Mesendoderm (in vitro differentiated cells): ENCODE data around the gene QRICH1.

ENCODE experiments used
- DNase-seq: peaks from one replicate; pipeline ENCODE4 v3.0.0; 2013
- H2AK5ac ChIP-seq: 2 replicates; pipeline ENCODE4 v1.6.1; 2013; ENCODE audit warnings: low read length, inconsistent platforms
- H2BK120ac ChIP-seq: 2 replicates; pipeline ENCODE4 v1.6.1; 2013; ENCODE audit warnings: low read depth, mild to moderate bottlenecking, low read length, moderate library complexity, mixed read lengths
- H2BK15ac ChIP-seq: replicated peaks from 2 replicates; pipeline ENCODE4 v1.6.1; 2013; ENCODE audit warnings: low read depth, mild to moderate bottlenecking, moderate library complexity
- H2BK5ac ChIP-seq: 2 replicates; pipeline ENCODE4 v1.6.1; 2013; ENCODE audit warnings: low read length, inconsistent platforms
- H3K18ac ChIP-seq: 2 replicates; pipeline ENCODE4 v1.6.1; 2013; ENCODE audit warnings: mild to moderate bottlenecking, low read length, mixed read lengths
- H3K23ac ChIP-seq: one replicate; pipeline ENCODE4 v1.6.1; 2013; ENCODE audit warnings: low read length
- H3K27ac ChIP-seq: 2 replicates; pipeline ENCODE4 v1.5.1; 2013; ENCODE audit warnings: low read depth, mild to moderate bottlenecking, inconsistent platforms, low read length, moderate library complexity
- H3K27me3 ChIP-seq: 2 replicates; pipeline ENCODE4 v1.6.1; 2013; ENCODE audit warnings: low read length, control low read depth, mild to moderate bottlenecking, inconsistent platforms; ENCODE audit not compliant: insufficient read depth, poor library complexity
- H3K36me3 ChIP-seq: 2 replicates; pipeline ENCODE4 v1.6.1; 2013; ENCODE audit warnings: low read length, inconsistent platforms; ENCODE audit not compliant: control insufficient read depth, insufficient read depth
- H3K4ac ChIP-seq: one replicate; pipeline ENCODE4 v1.6.1; 2013; ENCODE audit warnings: low read depth, mild to moderate bottlenecking, low read length, moderate library complexity
- H3K4me1 ChIP-seq: 2 replicates; pipeline ENCODE4 v1.6.1; 2013; ENCODE audit warnings: low read depth, low read length, inconsistent platforms; ENCODE audit not compliant: control insufficient read depth
- H3K4me2 ChIP-seq: 2 replicates; pipeline ENCODE4 v1.6.1; 2013; ENCODE audit warnings: low read length
- H3K4me3 ChIP-seq: 2 replicates; pipeline ENCODE4 v1.5.1; 2013; ENCODE audit warnings: mild to moderate bottlenecking, low read length
- H3K56ac ChIP-seq: one replicate; pipeline ENCODE4 v1.6.1; 2013; ENCODE audit warnings: low read length
- H3K79me1 ChIP-seq: 2 replicates; pipeline ENCODE4 v1.6.1; 2013; ENCODE audit warnings: low read length, inconsistent platforms
- H3K79me2 ChIP-seq: 2 replicates; pipeline ENCODE4 v1.6.1; 2013; ENCODE audit warnings: mild to moderate bottlenecking, low read length; ENCODE audit not compliant: control insufficient read depth, insufficient read depth
- H3K9ac ChIP-seq: 2 replicates; pipeline ENCODE4 v1.6.1; 2013; ENCODE audit warnings: low read length, inconsistent platforms
- H4K5ac ChIP-seq: one replicate; pipeline ENCODE4 v1.6.1; 2013; ENCODE audit warnings: low read length
- H4K8ac ChIP-seq: one replicate; pipeline ENCODE4 v1.6.1; 2013; ENCODE audit warnings: low read depth, mild to moderate bottlenecking, control low read depth, low read length, moderate library complexity
- WGBS: extraction: QIAGEN DNeasy Blood & Tissue Kit; methylation state at CpG from one replicate; pipeline ENCODE4 v1.1.7; 2013; ENCODE audit warnings: low lambda C conversion rate, missing lambda C conversion rate; ENCODE audit not compliant: insufficient coverage; ENCODE audit errors: extremely low coverage; 5-methylcytosine and 5-hydroxymethylcytosine counted together

QRICH1 gene

DNA sequence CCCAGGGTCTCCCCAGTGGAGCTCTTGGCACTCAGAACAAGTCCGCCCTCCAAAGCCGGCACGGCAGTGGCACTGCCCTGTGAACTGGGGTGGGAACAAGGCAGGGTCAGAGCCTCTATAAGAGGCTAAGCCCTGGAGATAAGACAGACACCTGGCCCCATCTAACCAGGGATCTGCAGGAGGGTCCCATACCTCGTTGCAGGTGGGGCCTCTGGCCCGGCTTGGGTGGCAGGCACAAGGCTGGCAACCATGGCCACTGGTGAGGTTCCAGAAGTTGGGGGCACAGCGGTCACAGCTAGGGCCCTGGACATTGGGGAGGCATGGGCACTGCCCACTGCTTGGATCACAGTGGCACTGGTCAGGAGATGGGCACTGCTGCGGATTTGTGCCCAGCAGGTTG is 30.3 kb upstream of the QRICH1 start:
- no peak overlapping the region for H3K56ac ChIP-seq
- H2BK15ac ChIP-seq, result no peak overlapping the region
- no peak for DNase-seq
- H3K4me3 ChIP-seq, result no peak overlapping the region
- no peak overlapping the region for H2BK5ac ChIP-seq
- no peak overlapping the region for H3K23ac ChIP-seq
- peaks cover 7% of the 10 kb centered on the region for H3K79me1 ChIP-seq
- H2BK120ac ChIP-seq, result no peak overlapping the region
- H3K4ac ChIP-seq, result no peak overlapping the region
- no peak overlapping the region for H4K8ac ChIP-seq
- H3K27me3 ChIP-seq, result no peaks in the 10 kb centered on the region
- H3K4me1 ChIP-seq, result peaks cover 2% of the 10 kb centered on the region
- H2AK5ac ChIP-seq, result no peak overlapping the region
- peaks cover 7% of the 10 kb centered on the region for H3K79me2 ChIP-seq
- no peak overlapping the region for H3K9ac ChIP-seq
- WGBS, result no CpG with 5 or more reads among the region's 7 CpGs
- H3K4me2 ChIP-seq, result no peak overlapping the region
- no peak overlapping the region for H4K5ac ChIP-seq
- H3K27ac ChIP-seq, result no peak overlapping the region
- peaks cover 3% of the 10 kb centered on the region for H3K36me3 ChIP-seq
- no peak overlapping the region for H3K18ac ChIP-seq

DNA sequence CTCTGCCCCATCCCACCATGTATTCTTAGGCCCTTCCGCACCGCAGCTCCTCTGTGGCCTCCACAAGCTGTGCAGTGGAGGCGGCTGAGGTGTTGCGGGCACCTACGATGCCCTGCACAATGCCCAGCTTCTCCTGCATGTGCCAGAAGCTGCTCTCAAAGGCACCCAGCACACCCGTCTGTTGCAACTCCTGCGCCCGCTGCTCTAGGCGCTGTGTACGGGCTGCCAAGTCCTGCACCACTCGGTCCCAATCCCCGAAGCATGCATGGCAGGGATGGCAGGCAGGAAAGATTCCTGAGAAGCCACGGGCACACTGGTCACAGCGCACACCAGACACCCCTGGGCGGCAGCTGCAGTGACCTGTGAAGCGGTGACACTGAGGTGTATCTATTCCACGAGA is 29.8 kb upstream of the QRICH1 start:
- Histone ChIP-seq H3K4me1 (peaks cover 2% of the 10 kb centered on the region), H3K27me3 (no peaks in the 10 kb centered on the region), H2BK15ac (no peak overlapping the region), H3K79me1 (peaks cover 7% of the 10 kb centered on the region), H3K79me2 (peaks cover 8% of the 10 kb centered on the region), H3K56ac (no peak overlapping the region), H2BK120ac (no peak overlapping the region), H2BK5ac (no peak overlapping the region), H3K36me3 (peaks cover 3% of the 10 kb centered on the region), H3K23ac (no peak overlapping the region), H3K27ac (no peak overlapping the region), H3K18ac (no peak overlapping the region), H2AK5ac (no peak overlapping the region), H3K4me2 (no peak overlapping the region), H3K4ac (no peak overlapping the region), H3K9ac (no peak overlapping the region), H3K4me3 (no peak overlapping the region), H4K8ac (no peak overlapping the region), H4K5ac (no peak overlapping the region)
- no CpG with 5 or more reads among the region's 17 CpGs for WGBS
- DNase-seq, result no peak

DNA sequence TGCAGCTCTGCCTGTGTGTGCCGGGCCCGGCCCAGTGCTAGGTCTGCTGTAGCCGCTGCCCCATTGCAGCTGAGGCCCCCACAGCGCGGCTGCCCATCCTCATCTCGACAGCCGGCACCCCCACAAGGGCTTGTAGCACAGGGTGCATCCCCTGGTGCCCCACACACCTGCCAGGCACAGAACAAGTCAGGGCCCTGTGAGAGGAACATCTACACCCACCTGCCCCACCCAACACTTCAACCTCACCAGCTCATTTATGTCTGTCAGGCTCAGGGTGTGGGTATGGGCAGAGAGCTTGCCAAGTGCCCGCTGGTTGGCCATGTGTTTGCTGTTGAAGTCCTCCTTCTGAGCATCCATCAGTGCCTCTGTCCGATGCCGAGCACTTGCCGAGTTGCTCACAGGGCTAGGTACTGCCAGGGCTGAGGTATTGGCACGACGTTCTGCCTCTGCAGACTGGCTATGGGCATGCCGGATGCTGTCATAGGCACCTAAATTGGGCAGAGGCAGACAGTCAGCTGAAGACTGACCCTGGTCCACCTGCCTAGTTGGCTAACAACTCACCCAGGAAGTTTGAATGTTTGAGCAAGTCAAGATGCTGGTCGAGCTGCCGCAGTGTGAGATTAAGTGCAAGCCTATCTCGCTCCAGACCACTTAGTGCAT is 29.1 kb upstream of the QRICH1 start:
- Histone ChIP-seq H2BK5ac (no peak overlapping the region), H3K9ac (no peak overlapping the region), H3K4me1 (peaks cover 2% of the 10 kb centered on the region), H3K79me2 (peaks cover 8% of the 10 kb centered on the region), H3K4ac (no peak overlapping the region), H3K4me3 (no peak overlapping the region), H3K79me1 (peaks cover 7% of the 10 kb centered on the region), H3K4me2 (no peak overlapping the region), H2BK120ac (no peak overlapping the region), H3K23ac (no peak overlapping the region), H4K8ac (no peak overlapping the region), H2AK5ac (no peak overlapping the region), H3K56ac (no peak overlapping the region), H3K18ac (no peak overlapping the region), H3K27me3 (no peaks in the 10 kb centered on the region), H3K27ac (no peak overlapping the region), H3K36me3 (peaks cover 3% of the 10 kb centered on the region), H2BK15ac (no peak overlapping the region), H4K5ac (no peak overlapping the region)
- no peak for DNase-seq
- no CpG with 5 or more reads among the region's 17 CpGs for WGBS

DNA sequence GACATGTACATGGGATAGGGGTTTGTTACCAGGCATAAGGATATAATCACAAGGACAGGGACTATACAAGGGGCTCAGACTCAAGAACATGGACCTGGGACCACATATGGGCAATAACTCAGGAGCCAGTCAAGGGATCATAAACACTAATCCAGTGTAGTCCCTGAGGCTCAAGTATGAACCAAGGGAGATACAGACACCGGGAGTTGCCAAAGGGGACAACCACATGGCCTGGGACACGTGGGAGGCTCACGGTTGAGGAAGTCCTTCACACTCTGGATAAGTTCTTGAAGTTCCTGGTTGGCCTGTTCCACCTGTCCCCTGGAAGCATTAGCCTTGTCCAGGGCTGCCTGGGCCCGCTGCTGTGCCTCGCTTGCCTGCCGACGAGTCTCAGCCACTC is 28.6 kb upstream of the QRICH1 start:
- no peak overlapping the region for H3K18ac ChIP-seq
- no peak overlapping the region for H3K4me2 ChIP-seq
- peaks cover 7% of the 10 kb centered on the region for H3K79me1 ChIP-seq
- H4K8ac ChIP-seq, result no peak overlapping the region
- H3K36me3 ChIP-seq, result peaks cover 3% of the 10 kb centered on the region
- H2BK5ac ChIP-seq, result no peak overlapping the region
- no peaks in the 10 kb centered on the region for H3K27me3 ChIP-seq
- H3K4ac ChIP-seq, result no peak overlapping the region
- H2AK5ac ChIP-seq, result no peak overlapping the region
- H3K56ac ChIP-seq, result no peak overlapping the region
- H3K23ac ChIP-seq, result no peak overlapping the region
- H4K5ac ChIP-seq, result no peak overlapping the region
- H3K4me3 ChIP-seq, result no peak overlapping the region
- no peak overlapping the region for H3K27ac ChIP-seq
- no peak overlapping the region for H3K9ac ChIP-seq
- no CpG with 5 or more reads among the region's 7 CpGs for WGBS
- peaks cover 8% of the 10 kb centered on the region for H3K79me2 ChIP-seq
- DNase-seq, result no peak
- peaks cover 2% of the 10 kb centered on the region for H3K4me1 ChIP-seq
- no peak overlapping the region for H2BK120ac ChIP-seq
- no peak overlapping the region for H2BK15ac ChIP-seq

DNA sequence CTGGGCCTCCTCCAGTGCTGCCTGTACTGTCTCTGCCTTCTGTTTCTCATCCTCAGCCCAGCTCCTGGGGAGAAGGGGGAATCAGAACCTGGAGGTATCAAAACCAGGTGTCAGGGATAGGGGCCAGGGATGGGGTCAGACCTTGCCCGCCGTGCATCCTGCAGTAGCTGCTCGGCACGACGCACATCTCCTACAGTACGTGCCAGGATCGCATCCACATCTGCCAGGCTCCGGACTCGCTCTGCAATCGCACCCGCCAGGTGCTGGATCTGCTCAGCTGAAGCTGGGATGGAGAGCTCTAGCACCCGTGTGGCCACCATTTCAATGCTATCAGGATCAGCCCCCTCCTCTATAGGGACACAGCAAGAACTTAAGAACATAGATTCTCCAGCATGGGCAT is 28.2 kb upstream of the QRICH1 start:
- Histone ChIP-seq H3K18ac (no peak overlapping the region), H2BK120ac (no peak overlapping the region), H2BK15ac (no peak overlapping the region), H3K56ac (no peak overlapping the region), H4K8ac (no peak overlapping the region), H3K79me2 (peaks cover 8% of the 10 kb centered on the region), H3K4ac (no peak overlapping the region), H2BK5ac (no peak overlapping the region), H3K4me3 (no peak overlapping the region), H3K9ac (no peak overlapping the region), H2AK5ac (no peak overlapping the region), H4K5ac (no peak overlapping the region), H3K79me1 (peaks cover 7% of the 10 kb centered on the region), H3K27me3 (no peaks in the 10 kb centered on the region), H3K36me3 (peaks cover 3% of the 10 kb centered on the region), H3K27ac (no peak overlapping the region), H3K23ac (no peak overlapping the region), H3K4me1 (peaks cover 2% of the 10 kb centered on the region), H3K4me2 (no peak overlapping the region)
- WGBS, result no CpG with 5 or more reads among the region's 12 CpGs
- DNase-seq, result no peak

DNA sequence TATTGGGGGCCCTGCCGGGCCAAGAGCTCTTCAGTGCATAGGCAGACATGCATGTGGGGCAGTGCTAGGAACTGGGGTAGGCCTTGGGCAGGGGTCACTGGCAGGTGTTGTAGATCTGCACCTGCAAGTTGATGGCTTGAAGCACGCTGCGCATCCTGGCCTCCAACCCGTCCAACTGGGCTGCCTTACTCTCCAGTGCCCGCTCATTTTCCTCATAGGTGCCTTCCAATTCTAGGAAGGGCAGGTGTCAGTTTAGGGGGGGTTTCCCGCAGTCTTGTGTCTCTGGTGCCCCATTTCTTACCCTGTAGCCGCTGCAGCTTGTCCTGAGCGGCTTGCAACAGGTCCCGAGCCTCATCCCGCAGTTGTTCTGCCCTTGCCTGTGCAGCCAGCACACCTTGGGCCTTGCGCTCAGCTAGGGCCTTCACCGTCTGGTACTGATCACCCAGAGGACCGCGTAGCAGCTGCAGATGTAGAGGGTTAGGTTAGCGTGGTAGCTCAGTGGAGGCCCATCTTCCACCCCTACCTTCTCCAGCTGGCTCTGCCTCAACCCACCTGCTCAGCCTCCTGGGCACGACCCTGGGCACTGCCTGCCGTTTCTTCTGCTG is 27.4 kb upstream of the QRICH1 start:
- no peak overlapping the region for H2BK120ac ChIP-seq
- no peak overlapping the region for H2BK5ac ChIP-seq
- no peak overlapping the region for H2BK15ac ChIP-seq
- peak overlapping the region; percentile 56 for H3K9ac ChIP-seq
- no peak overlapping the region for H3K23ac ChIP-seq
- peak overlapping the region; percentile 74 for H3K56ac ChIP-seq
- H3K27ac ChIP-seq, result no peak overlapping the region
- peak overlapping the region; percentile 37 for H3K4me2 ChIP-seq
- H4K8ac ChIP-seq, result no peak overlapping the region
- no peak for DNase-seq
- no peak overlapping the region for H3K4ac ChIP-seq
- no peak overlapping the region for H3K4me3 ChIP-seq
- peaks cover 8% of the 10 kb centered on the region for H3K79me2 ChIP-seq
- WGBS, result no CpG with 5 or more reads among the region's 17 CpGs
- H3K36me3 ChIP-seq, result peaks cover 3% of the 10 kb centered on the region
- H3K79me1 ChIP-seq, result peaks cover 7% of the 10 kb centered on the region
- H4K5ac ChIP-seq, result no peak overlapping the region
- peak overlapping the region; percentile 2 for H2AK5ac ChIP-seq
- H3K4me1 ChIP-seq, result peaks cover 2% of the 10 kb centered on the region
- no peaks in the 10 kb centered on the region for H3K27me3 ChIP-seq
- no peak overlapping the region for H3K18ac ChIP-seq
